Measurements from ENCODE around the gene CPS1.

The CPS1 gene

DNA sequence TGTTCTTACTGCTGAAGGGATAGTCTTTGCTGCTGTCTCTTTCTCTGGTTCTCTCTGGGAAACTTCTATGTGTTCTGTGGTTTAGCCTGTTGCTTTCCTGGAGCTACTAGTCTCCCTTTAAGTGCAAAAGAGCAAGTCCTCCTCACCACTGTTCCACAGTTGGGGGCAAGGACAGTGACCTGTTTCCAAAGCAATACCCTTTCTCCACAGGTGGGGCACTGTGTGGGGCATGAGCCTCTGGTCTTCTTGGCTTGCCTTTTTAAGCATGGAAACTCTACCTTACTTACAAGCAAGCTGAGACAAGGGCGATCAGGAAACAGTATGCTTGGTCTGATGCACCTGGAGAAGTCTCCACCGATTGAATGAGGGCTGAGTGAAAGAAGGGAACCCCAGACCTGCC, 156.7 kb downstream of the CPS1 start:
- DNase-seq, result no peak

DNA sequence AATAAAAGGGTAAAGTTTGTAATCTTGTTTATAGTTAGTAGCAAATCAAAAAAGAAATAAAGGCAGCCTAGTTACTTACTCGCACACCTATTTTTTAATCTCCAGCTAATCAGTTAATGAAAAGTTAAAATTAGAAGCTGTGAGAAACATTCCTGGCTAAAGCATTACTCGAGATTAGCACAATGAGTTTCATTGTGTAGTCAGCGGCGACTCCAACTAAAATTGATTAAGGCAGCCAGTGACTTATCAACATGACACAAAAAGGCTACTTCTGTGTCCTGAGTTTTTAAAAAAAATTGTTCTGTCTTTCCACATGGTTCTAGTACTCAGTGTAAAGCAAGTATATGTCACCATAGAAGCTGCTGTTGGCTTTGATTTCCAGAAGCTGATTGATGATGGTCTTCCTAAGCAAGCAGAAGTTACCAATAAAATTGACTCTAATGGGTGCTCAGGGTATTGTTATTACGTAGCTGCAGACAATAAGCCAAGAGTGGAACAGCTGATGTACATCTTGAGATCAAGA, 159.2 kb downstream of the CPS1 start:
- DNase-seq, result no peak

- DNase-seq, result no peak
Measured at GRCh38 chr2:210718503-210718902, 162.1 kb downstream of the CPS1 start.

DNA sequence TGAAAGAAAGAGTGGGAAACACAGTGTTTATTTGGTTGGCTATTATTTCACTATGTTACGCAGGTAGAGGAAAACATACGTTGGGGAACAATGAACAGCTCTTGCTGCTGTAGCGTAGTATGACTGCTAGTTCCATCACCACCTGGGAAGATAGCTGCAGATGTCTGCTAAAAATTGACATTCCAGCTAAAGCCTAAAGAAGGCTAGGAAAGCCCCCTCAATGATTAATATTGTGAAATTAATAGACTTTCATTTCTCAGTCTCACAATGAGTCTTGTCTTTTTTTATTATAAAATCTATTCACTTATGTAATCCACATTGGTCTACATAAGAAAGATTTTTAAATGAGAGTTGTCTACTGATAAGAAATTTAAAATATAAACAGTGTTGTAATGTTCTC, 165.7 kb downstream of the CPS1 start:
- DNase-seq, result no peak

GRCh38 chr2:210727549-210727948, 171.2 kb downstream of the CPS1 start:
- DNase-seq, result no peak
